Measurements from ENCODE around the gene THUMPD3. TPM values are rescaled to one million over a fixed set of nuclear protein-coding genes. Genes with fewer than 3 reads are reported as not detected.

The THUMPD3 gene
- total and polyA plus RNA-seq, 2 of the 13 experiments (the other 11 are each of a cell fraction or from before 2014, with no cell fraction given), result 31.2 to 44.1 TPM

- TF ChIP-seq ZNF256 (CRISPR knock-in tag; conservative IDR thresholded peaks at IDR 0.05) (no peak), RBAK (CRISPR knock-in tag; IDR thresholded peaks at IDR 0.05) (no peak)
Measured at GRCh38 chr3:9433627-9434521, 71.0 kb downstream of the THUMPD3 start (continued).

- no peak overlapping the region for H3K9ac ChIP-seq (ENCODE audit: insufficient read depth, low read depth, low read length)
- in situ Hi-C loops (cut with HindIII; ENCODE audit: extremely low pct_ligation_motif_present, low pct_unique_long_range_greater_than_20kb) (no loop called here), intact Hi-C loops (cut with micrococcal nuclease; ENCODE audit: unreplicated experiment) (no loop called here)
- no peak for DNase-seq (ENCODE audit: low spot score)
- peaks cover 13% of the 10 kb centered on the region for H4K20me1 ChIP-seq (ENCODE audit: insufficient read depth, low read length)
- no peaks in the 10 kb centered on the region for H3K9me3 ChIP-seq (ENCODE audit: low read length)
- H3K4me3 ChIP-seq (replicated peaks in 1 of 3; ENCODE audit: insufficient read depth in 1 of 3, low read depth in 2 of 3, low read length in 3 of 3), result no peak overlapping the region
- no peak overlapping the region for H3K4me2 ChIP-seq (ENCODE audit: low read depth, low read length)
- FAIRE-seq, result no peak
- BruUV-seq (replicated peaks), result no TSS peak
- ATAC-seq, result no peak
- peaks cover 48% of the 10 kb centered on the region for H3K79me2 ChIP-seq (ENCODE audit: insufficient read depth, low read length)
- H2AFZ ChIP-seq (ENCODE audit: low read length), result no peak overlapping the region
- H3K27ac ChIP-seq (ENCODE audit: extremely low read length, insufficient read depth, low read length), result no peak overlapping the region
- no peaks in the 10 kb centered on the region for H3K27me3 ChIP-seq (ENCODE audit: control insufficient read depth in 1 of 2, insufficient read depth in 2 of 2, low read length in 2 of 2)
- 95% methylated on average over 3 of the region's 3 CpGs for WGBS (ENCODE audit: low lambda C conversion rate)
- ChIA-PET POLR2A (interaction anchor here (1.2 kb wide), 1 partner anchor 72 kb away, joined by 3 read pairs; the partner anchor contains the start of gene THUMPD3), CTCF (ENCODE audit: low intra/inter-chr PET ratio, low total read pairs) (no interaction called here)
- H3K4me1 ChIP-seq (ENCODE audit: insufficient read depth, low read length), result no peaks in the 10 kb centered on the region
- peaks cover 29 to 87% of the 10 kb centered on the region in 2 experiments for H3K36me3 ChIP-seq (replicated peaks in 1 of 2; ENCODE audit: control insufficient read depth in 1 of 2, insufficient read depth in 2 of 2, low read length in 2 of 2)
- TF ChIP-seq ZHX1 (CRISPR knock-in tag; IDR thresholded peaks at IDR 0.05; ENCODE audit: low read depth), result no peak
- no peak for TF ChIP-seq ZMYM4 (CRISPR knock-in tag; IDR thresholded peaks at IDR 0.05)
- no peak for TF ChIP-seq RCOR2 (CRISPR knock-in tag; IDR thresholded peaks at IDR 0.05)
- TF ChIP-seq CBX1 (IDR thresholded peaks at IDR 0.05; ENCODE audit: low read depth), result no peak
- TF ChIP-seq, protein P1, sequence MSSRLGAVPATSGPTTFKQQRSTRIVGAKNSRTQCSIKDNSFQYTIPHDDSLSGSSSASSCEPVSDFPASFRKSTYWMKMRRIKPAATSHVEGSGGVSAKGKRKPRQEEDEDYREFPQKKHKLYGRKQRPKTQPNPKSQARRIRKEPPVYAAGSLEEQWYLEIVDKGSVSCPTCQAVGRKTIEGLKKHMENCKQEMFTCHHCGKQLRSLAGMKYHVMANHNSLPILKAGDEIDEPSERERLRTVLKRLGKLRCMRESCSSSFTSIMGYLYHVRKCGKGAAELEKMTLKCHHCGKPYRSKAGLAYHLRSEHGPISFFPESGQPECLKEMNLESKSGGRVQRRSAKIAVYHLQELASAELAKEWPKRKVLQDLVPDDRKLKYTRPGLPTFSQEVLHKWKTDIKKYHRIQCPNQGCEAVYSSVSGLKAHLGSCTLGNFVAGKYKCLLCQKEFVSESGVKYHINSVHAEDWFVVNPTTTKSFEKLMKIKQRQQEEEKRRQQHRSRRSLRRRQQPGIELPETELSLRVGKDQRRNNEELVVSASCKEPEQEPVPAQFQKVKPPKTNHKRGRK (CRISPR knock-in tag; IDR thresholded peaks at IDR 0.05), result no peak
- no peak for TF ChIP-seq ATF2 (CRISPR knock-in tag; IDR thresholded peaks at IDR 0.05)
- no peak for TF ChIP-seq ZNF546 (CRISPR knock-in tag; conservative IDR thresholded peaks at IDR 0.05)
- TF ChIP-seq ZBTB26 (CRISPR knock-in tag; IDR thresholded peaks at IDR 0.05; ENCODE audit: borderline replicate concordance), result no peak
- no peak for TF ChIP-seq CENPX (CRISPR knock-in tag; IDR thresholded peaks at IDR 0.05)
- TF ChIP-seq CSRNP1 (CRISPR knock-in tag; IDR thresholded peaks at IDR 0.05), result no peak
Measured at GRCh38 chr3:9435316-9435715, 72.5 kb downstream of the THUMPD3 start.

All from HepG2 (cell line).